ENCODE data around the gene PI16.

The PI16 gene

DNA sequence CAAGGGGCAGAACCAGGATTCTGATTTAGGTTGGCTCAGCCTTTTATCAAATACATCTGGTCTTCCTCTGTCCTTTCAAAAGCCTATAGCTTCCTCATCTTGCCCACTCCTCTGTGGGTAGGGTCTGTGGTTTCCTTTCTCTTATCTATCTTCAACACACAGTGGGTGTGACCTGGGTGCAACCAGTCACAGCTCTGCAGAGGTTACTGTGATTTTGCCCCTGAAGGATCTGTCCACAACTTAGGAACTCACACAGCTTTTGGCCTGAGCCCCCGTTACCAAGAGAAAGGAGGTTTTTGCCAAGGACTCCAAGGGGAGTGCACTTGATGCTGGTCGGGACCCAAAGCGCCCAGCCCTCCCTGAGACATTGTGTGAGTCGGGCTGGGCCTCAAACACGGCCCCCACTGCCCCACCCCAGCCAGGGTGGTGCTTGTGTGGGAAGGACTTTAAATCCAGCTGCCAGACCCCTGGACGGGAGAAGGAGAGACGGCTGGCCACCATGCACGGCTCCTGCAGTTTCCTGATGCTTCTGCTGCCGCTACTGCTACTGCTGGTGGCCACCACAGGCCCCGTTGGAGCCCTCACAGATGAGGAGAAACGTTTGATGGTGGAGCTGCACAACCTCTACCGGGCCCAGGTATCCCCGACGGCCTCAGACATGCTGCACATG, at the start of gene PI16:
Gene PI16, plus strand, starts transcription at position 477 of the 670 bp plus-strand sequence. Its CDS starts 23 bp downstream, at position 500.
- DNase-seq, result no peak

DNA sequence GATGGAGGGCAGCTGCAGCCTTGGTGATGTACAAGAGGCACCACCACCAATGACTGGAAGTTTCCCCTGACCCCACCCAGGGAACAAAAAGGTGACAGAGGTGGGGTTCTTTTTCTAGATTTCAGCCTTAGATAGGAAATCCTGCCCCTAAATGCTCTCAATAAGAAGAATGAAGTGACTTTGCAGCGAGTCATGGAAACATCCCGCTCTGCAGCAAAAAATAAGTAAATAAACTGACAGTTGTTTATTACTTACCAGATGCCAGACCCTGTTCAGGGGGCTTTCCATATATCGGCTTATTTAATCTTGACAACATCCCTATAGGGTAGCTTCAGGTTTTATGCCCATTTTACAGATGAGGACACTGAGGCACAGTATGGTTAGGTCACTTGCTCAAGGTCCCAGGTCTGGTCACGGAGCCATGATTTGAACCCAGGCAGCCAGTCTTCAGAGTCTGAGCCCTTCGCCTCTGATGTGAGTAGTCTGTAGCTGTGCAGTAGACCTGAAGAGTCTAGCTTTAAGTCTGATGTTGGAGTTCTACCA, 49.6 kb upstream of the PI16 start:
- DNase-seq, result no peak

DNA sequence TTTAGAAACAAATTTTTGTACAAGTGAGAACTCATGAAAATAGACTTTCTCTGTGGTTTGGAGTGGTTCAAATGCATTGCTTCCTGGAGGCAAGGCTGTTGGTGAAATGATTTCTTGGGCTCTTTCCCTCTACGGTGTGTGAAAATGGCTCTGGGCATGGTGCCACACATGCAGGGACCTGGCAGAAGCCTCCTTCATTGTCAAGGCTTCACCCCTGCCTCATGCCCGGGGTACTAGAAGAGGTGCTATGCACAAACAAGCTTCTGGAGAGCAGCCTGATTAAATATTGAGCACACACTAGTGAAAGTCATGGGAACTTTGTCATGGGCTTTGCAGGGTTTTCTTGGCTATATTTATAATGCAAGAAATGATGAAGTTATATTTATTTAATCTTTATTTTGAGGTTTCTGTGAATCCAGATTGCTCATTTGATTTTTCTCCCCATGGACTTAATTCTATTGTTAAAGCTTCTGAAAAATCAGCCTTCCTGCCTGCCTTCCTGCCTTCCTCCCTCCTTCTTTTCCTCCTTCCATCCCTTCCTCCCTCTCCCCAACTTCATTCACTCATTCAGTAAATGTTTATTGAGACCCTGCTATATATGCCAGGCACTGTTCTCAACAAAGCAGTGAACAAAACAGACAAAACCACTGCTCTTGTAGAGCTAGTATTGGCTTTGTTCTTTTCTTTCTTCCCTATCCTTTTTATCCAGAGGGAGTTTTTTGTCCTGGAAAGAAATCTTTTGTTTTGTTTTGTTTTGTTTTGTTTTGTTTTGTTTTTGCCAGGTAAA, 47.8 kb upstream of the PI16 start:
- DNase-seq, result no peak

DNA sequence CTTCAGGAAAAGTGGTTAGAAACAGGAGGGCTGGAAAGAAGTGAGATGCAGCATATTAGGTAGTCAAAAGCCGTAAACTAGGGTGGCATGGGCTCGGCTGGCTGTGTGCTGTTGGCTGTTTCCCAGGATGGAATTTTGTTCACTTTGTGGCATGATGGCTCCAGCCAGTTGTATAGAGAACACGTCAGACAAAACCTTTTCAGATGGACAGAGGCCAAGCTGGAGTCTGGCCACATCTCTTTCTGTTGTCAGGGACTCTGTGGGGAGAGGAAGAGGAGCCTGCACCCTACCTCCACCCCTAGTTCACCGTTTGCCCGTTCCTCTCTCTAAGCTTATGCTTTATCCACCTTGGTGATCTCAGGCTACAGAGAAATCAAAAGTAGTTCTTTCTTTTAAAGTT, 46.8 kb upstream of the PI16 start:
- DNase-seq, result no peak

GRCh38 chr6:36908747-36909146, 45.8 kb upstream of the PI16 start:
- DNase-seq, result no peak

GRCh38 chr6:36912030-36912454, 42.5 kb upstream of the PI16 start:
- no peak for DNase-seq

DNA sequence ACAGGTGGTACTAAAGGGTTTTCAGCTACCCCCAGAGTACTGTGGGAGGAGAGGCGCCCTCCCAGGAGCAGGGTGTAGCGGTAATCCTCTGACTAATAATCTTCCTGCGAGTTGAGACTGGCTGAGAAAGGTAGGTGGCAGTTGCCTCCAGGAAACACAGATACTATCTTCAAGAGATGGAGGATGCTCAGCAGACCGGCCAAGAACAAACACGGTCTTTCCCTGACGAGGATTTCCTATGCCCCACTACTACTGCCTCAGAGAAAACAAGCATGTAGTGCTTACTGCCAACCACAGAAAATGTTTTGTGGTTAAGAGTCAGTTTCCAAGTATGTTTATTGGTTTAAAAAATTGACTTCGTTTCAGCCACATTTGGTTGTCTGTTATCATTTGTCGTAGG, 42.0 kb upstream of the PI16 start:
- DNase-seq, result no peak

DNA sequence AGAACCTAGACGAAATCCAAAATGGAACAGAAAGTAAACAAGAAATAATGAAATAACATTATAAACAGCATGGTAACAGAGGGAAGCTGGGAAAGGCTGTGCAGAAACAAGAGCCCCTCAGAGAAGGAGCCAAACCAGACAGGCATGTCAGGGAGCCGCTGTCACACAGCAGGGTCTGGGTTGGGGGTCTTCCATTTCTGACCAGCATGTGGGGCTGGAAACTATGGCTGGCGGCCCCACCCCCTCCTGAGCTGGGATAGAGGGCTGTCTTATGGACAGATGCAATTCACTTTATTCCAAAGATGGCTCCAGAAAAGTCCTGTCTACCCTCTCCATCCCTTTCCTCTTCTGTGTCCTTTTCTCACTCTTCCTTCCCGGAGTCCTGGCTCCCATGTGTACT, 41.5 kb upstream of the PI16 start:
- DNase-seq, result no peak

DNA sequence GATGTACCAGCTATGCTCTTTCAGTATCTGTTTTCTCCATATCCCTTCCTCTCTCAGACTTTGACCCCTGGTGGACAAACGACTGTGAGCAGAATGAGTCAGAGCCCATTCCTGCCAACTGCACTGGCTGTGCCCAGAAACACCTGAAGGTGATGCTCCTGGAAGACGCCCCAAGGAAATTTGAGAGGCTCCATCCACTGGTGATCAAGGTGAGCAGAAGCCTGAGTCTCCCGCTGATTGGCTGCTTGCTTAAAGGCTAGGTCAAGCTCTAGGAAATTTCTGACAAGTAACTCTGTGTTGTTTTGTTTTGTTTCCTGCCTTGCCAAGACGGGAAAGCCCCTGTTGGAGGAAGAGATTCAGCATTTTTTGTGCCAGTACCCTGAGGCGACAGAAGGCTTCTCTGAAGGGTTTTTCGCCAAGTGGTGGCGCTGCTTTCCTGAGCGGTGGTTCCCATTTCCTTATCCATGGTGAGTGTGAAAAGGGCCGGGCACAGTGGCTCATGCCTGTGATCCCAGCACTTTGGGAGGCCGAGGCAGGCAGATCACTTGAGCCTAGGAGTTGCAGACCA, 40.2 kb upstream of the PI16 start:
- DNase-seq, result no peak

GRCh38 chr6:36915599-36915998, 38.9 kb upstream of the PI16 start:
- DNase-seq, result no peak

GRCh38 chr6:36916126-36916525, 38.4 kb upstream of the PI16 start:
- no peak for DNase-seq

GRCh38 chr6:36917541-36918193, 36.9 kb upstream of the PI16 start:
- DNase-seq, result peak; percentile 68

- no peak for DNase-seq
These were observed 34.5 kb upstream of the PI16 start for GRCh38 chr6:36920049-36920448.

- DNase-seq, result no peak
These were observed 34.0 kb upstream of the PI16 start for GRCh38 chr6:36920546-36920945.

DNA sequence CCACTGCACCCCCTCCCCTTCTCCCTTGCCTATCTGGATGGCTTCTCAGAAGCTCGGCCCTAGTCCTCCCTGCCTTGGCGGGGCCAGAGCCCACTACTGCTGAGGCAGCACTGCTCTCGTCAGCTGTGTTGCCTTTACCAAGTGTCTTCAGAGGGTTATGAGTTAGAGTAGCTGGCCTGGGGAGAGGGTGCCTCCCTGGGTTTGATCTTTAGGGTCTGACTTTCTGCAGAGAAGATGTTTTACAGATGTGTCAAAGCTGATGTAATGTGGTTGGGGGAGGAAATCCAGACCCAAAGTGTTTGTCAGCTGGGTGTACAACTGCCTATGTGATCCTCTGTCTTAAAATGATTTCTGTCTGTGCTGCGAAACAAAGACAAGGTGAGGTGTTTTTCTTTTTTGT, 30.4 kb upstream of the PI16 start:
- DNase-seq, result no peak

DNA sequence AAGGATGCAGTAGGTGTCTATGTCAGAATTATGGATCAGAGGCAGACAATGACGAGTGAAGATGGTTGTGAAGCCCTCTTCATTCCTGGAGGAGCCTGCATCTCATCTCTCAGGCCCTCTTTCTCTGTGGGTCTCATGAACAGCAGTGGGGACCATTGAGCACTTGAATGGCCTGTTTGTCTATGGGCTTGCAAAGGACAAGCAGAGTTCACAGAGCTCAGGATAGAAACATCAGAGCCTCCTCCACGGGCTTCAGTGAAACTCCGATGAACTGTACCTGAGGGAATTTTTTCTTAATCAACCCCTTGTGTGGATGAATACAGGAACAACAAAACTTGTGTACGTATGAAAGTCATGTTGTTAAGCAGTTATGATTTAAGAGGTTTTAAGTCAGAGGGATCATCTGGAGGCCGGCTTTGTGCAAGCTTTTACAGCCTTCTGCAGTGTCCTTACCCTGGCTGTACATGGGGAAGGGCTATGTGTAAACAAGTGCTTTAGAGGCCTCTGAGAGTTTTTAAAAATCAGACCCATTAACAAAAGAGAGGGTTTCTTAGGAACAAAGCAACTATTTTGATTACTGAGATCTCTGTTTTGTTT, 29.7 kb upstream of the PI16 start:
- DNase-seq, result no peak

- DNase-seq, result no peak
These were observed 28.7 kb upstream of the PI16 start for GRCh38 chr6:36925809-36926208.

DNA sequence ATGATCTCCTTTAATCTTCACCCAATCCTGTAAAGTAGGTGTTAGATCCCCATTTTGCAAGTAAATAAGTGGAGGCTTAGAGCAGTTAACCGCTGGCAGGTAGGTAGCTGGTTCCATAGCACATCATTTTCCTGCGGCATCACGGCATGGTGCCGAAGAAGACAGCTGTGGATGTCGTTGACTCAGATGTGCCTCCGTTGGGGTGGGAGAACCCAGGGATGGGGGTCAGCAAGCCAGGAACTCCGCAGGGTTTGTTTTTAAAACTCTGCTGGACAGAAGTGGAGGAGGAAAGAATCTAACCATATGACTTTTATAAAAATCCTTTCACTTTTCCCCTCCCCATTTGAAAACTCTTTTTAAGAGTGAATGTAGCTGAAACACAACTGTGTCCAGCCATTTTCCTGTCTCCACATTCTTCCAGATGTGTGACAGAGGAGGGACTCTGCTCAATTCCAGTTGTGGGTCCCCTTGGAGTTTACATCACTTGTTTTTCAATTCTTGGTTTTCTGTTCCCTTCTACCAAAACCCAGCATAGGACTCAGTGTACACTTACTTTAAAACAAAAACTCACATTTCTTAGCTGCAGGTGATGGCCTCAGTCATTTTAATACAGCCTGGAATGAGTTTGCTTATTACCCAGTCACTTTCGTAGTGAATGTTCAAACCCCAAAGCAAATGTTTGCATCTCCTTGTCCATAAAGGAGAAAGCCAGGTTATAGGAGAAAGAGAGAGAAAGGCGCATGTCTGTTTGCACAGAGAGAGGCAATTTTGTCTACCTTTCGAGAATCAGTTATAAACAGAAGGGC, 27.6 kb upstream of the PI16 start:
- peak; percentile 68 for DNase-seq

DNA sequence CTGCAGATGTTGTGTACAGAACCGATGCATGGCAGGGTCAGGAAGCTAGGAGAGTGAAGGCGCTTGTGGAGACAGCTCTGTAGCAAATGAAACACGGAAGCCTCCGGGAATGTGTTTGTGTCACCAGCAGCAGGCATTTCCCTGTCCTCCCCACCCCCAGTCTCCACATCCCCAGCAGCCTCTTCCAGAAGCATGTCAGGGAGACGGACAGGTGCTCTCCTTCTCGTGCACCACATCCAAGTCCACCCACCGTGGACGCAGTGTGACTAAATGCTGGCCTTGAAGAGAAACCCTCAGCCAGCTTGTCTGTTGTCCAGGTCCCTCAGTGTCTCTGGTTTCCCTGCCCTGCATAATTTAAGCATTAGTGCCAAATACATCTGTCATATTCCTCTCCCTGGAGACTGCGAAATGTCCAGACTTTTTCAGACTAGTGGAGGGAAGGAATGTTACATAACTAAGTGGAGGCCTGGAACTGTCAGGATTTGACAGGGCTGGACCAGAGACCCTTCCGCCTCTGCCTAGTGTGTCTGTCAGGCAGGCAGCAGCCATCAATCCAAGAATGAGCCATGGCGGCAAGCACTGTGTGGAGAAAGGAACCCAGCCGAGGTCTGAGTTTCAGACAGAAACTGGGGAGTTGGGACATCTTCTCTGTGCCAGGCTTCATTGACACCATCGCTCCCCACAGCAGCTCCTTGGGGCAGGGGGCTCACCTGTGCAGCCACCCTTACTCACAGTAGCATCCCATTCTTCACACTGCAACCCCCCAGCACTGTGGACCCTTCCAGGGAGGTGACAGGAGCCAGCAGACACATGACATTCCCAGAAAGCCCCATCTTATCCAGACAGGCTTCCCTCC, 26.6 kb upstream of the PI16 start:
- DNase-seq, result no peak

DNA sequence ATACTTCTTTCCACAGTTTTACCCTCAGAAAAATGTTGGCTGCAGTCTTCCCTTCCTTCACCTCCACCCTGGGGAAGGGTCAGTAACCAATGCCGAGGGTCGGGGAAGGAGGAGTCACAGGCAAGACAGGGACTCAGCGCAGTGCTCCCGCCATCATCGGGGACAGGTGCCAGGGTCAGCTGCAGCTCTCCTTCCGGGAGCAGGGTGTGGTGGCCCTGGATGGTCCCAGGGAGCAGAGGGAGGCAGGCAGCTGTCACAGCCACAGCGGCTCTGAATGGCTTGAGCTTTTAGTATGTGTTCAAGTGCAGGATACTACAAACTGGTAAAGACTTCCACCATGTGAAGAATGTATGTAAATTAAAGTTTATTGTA, 26.0 kb upstream of the PI16 start:
- no peak for DNase-seq

- no peak for DNase-seq
These were observed 25.4 kb upstream of the PI16 start for GRCh38 chr6:36929152-36929551.

Data from left hindlimb (tissue), 1 donor.